ENCODE measurements around the gene IFNAR1.
"Not testable (repeated sequence)": the region's sequence is repeated elsewhere in the genome, so short reads cannot be mapped to it uniquely, and the experiment has no call there.

IFNAR1 gene

DNA sequence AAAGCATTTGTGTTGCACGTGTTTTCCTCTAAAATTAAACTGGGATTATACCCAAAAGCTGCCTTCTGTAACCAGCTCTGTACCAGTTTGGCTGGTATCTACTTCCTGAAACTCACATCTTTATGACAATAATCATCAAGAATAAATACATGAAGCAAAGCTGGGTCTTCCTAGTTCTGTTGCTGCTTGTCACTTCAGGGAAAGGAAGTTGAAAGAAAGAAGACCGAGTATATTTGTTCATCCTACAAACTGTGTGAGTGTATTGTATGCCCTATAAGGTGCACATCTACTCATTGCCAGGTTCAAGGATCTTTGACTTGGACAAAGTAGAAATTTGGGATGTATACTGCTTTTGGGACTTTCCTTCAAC, 49.3 kb downstream of the IFNAR1 start:
- in situ Hi-C loops (cut with HindIII; ENCODE audit: low sequenced_read_pairs): no loop called here

DNA sequence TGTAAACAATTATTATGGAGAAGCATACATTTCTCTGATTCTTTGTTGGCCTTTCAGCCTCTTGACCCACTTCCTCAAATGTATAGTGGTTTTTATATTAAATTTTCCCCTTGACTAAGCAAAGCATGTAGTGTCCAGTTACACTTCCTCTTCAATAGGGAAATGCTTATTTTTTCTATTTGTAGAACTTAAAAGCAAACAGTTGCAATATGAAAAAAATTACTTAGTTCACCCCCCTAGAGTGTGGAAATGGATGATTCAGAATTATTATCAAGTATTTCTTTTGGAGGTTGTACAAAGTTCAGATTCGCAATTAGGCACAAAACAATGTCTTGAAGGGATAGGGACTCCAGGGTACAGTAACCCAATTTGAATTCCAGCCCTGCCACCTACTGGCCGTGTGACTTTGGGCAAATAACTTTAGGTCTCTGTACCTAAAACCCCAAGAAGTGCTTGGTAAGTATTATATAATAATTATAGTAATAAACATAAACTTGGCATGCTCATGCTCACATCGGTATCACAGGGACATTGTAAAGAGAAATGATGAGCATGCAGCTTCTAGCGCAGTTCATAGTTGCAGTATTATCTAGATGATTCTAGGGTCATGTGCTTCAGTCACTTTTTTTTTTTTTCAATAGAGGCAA, 49.8 kb downstream of the IFNAR1 start:
- in situ Hi-C loops (cut with HindIII; ENCODE audit: low sequenced_read_pairs): no loop called here

DNA sequence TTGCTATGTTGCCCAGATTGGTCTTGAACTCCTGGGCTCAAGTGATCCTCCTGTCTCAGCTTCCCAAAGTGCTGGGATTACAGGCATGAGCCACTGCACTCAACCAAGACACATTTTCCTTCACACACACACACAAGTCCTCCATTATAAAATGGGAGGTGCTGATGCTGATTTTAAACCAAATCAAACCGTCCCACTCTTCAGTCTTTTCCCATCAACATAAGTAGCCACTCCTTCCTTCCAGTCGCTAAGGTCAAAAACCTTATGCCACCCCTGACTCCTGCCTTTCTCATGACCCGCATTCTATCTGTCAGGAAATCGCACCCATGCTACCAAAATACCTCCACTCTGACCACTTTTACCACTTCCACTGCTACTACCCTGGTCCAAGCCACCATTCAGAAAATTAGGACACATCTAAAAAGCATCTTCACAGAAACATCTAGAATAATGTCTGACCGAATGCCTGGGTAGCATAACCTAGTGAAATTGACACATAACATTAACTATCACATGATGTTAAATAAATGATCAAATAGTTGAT, 50.4 kb downstream of the IFNAR1 start:
- in situ Hi-C loops (cut with HindIII; ENCODE audit: low sequenced_read_pairs): no loop called here

GRCh38 chr21:33377221-33377920, 52.6 kb downstream of the IFNAR1 start:
- in situ Hi-C loops (cut with HindIII; ENCODE audit: low sequenced_read_pairs): no loop called here

GRCh38 chr21:33378081-33378480, 53.3 kb downstream of the IFNAR1 start:
- in situ Hi-C loops (cut with HindIII; ENCODE audit: low sequenced_read_pairs): no loop called here

DNA sequence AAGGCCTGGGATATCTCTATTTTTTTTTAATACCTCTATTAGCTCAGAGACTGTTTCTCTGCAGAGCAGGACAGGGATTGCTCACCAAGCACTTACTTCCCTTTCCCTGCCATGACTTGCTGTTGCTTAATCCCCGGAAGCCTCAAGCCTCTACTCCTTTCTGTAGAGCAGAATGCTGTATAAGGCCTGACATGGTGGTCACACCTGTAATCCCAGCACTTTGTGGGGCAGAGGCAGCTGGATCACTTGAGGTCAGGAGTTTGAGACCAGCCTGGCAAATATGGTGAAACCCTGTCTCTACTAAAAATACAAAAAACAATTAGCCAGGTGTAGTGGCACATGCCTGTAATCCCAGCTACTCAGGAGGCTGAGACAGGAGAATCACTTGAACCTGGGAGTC, 55.2 kb downstream of the IFNAR1 start:
- in situ Hi-C loops (cut with HindIII; ENCODE audit: low sequenced_read_pairs): not testable (repeated sequence)

GRCh38 chr21:33380483-33380998, 55.8 kb downstream of the IFNAR1 start:
- in situ Hi-C loops (cut with HindIII; ENCODE audit: low sequenced_read_pairs): no loop called here

DNA sequence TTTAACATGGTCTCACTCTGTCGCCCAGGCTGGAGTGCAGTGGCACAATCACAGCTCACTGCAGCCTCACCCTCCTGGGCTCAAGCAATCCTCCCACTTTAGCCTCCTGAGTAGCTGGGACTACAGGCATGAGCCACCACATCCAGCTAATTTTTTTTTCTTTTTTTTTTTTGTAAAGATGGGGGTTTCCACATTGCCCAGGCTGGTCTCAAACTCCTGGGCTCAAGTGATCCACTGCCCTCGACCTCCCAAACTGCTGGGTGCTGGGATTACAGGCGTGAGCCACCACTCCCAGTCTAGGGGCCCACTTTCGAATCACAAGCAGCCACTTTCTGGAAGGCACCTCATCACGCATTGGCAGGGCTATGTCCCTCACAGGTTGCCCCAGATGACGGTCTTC, 56.6 kb downstream of the IFNAR1 start:
- in situ Hi-C loops (cut with HindIII; ENCODE audit: low sequenced_read_pairs): not testable (repeated sequence)

DNA sequence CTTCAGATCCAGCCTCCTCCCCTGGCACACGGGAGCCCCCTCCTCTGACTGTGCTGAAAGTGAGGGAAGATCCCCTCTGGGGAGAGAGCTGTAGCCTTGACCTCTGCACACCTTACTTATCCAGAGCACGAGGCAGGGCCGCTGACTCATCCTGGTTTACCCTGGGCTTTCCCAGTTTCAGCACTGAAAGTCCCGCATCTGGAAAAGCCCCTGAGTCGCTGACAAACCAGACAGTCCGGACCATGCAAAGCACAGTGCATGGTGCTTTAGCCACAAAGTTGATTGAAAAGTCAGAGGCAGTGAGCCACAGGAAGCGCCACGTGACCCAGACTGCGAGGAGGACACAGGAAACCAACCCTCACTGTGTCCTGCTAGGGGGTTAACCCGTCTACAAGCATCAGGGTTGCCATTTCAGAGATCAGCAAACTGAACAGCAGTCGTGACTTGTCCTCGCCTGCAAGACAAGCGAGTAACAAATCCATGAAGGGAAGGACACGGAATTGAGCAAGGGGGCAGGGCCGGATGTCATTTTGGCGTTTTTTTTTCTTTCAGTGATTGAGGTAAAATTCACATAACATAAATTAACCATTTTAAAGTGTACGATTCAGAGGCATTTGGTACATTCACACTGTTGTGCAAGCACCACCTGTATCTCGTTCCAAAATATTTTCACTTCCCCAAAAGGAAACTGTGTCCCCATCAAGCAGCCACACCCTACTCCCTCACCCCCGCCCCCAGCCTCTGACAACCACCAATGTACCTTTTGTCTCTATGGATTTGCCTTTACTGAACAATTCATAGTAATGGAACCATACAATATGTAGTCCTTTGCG, 58.5 kb downstream of the IFNAR1 start:
- in situ Hi-C loops (cut with HindIII; ENCODE audit: low sequenced_read_pairs): no loop called here

- in situ Hi-C loops (cut with HindIII; ENCODE audit: low sequenced_read_pairs): no loop called here
Observed at GRCh38 chr21:33384841-33385331, 60.1 kb downstream of the IFNAR1 start.

DNA sequence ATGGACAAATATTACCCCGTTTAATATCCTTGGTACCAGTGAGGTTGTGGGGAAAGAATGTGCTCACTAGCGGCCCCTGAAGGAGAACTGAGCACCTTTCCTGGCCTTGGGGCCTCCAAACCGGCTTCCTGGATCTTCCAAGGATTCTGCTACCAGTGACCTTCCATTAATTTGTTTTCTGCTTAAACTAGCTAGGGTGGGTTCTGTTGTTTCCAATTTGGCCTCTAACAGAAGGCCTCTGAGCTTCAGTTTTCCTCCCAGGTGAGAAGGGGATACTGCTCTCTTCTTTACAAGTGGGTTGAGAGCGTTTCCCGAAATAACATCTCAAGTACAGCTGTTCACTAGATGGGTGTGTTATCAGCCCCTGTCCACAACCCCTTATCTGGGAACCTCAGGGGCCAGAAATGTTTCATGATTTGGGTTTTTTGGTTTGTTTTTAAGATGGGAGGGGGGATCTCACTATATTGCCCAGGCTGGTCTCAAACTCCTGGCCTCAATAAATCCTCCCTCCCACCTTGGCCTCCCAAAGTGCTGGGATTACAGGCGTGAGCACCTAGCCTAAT, 61.5 kb downstream of the IFNAR1 start:
- in situ Hi-C loops (cut with HindIII; ENCODE audit: low sequenced_read_pairs): no loop called here

DNA sequence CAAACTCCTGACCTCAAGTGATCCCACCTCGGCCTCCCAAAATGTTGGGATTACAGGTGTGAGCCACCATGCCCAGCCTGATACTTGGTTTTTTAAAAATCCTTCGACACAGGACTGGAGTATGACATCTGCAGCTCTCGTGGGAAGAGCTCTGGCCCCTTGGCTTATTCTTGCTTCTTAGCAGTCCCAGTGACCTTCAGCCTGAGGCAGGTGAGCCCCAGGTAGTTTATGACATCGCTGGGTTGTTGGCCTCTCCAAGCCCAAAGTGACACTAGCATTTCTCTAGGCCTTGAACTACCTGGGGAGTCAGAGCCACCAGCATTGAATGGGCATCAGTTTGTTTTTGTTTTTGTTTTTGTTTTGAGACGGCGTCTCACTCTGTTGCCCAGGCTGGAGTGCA, 62.5 kb downstream of the IFNAR1 start:
- in situ Hi-C loops (cut with HindIII; ENCODE audit: low sequenced_read_pairs): no loop called here

DNA sequence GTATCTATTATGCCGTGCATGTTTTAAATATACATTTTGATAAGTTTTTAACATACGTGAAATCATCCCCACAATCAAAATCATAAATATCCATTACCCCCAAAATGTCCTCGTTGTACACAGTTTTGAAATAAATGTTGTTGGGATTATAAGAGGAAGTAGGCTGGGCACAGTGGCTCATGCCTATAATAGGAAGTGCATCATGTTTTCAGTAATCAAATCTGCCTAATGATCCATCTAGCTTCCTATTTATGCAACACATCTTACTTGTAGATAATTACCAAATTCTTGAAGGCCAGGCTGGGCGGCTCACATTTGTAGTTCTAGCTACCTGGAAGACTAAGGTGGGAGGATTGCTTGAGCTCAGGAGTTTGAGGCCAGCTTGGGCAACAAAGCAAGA, 63.4 kb downstream of the IFNAR1 start:
- in situ Hi-C loops (cut with HindIII; ENCODE audit: low sequenced_read_pairs): no loop called here

DNA sequence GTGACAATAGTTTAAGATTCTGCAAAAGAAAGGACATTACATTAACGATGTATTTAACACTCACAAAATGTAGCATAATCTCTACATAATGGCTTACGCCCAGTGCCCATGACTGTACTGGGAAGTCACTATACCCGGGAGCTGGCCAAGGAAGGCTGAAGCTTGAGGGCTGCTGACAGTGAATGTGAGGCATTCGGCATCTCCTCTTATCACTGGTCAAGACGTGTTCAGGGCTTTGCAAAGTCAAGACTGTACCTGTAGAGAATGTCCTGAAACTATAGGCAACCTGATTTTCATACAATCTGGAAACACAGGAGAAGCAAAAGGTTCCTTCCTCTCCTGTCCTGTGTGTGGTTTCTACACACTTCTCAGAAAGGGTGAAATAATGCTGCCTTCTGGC, 65.7 kb downstream of the IFNAR1 start:
- in situ Hi-C loops (cut with HindIII; ENCODE audit: low sequenced_read_pairs): no loop called here

DNA sequence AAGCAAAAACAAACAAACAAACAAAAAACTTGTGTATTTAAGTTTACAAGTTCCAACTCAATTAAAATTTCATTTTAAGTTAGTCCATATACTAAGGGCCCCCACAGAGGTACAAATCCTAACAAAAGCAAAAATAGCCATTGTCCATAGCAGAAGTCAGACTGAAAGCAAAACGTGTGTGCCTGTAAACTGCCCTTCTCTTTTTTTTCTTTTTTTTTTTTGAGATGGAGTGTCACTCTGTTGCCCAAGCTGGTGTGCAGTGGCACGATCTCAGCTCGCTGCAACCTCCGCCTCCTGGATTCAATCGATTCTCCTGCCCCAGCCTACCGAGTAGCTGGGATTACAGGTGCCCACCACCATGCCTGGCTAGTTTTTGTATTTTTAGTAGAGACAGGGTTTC, 66.9 kb downstream of the IFNAR1 start:
- in situ Hi-C loops (cut with HindIII; ENCODE audit: low sequenced_read_pairs): no loop called here

DNA sequence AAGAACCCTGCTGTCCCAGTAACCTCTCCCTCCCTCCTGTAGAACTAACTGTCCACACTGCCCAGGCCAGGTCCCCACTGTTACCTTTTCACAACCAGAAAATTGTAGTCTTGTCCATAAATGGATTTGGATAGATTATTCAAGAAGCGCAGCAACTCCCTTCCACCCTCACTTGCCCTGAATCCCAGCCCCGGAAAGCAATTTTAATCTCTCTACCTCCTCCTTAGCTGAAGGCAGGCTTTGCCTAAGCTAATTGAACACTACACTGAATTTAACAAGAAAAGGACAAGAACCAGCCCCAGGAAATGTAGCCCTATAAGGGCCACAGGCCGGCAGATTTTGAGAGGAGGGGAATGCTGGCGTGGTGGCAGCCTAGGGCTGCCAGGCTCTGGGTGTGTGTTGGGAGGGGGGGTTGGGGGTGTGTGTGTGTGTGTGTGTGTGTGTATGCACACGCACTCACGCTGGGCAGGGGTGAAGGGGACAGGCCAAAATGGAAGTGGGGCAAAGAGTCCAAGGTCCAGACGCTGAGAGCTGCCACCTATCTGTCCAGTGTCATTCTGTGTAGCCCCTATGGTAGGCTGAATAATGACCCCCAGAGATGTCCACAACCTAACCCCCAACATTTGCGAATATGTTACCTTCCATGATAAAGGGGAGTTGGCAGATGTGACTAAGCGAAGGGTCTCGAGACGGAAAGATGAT, 67.7 kb downstream of the IFNAR1 start:
- in situ Hi-C loops (cut with HindIII; ENCODE audit: low sequenced_read_pairs): no loop called here

DNA sequence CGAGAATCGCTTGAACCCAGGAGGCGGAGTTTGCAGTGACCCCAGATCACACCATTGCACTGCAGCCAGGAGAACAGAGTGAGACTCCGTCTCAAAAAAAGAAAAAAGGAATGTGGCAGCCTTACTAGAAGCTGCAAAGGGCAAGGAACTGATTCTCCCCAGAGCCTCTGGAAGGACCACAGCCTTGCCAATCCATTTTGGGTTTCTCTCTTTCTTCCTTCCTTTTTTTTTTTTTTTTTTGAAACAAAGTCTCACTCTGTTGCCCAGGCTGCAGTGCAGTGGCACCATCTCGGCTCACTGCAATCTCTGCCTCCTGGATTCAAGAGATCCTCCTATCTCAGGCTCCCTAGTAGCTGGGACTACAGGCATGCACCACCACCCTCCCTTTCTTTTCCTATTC, 68.6 kb downstream of the IFNAR1 start:
- in situ Hi-C loops (cut with HindIII; ENCODE audit: low sequenced_read_pairs): no loop called here

DNA sequence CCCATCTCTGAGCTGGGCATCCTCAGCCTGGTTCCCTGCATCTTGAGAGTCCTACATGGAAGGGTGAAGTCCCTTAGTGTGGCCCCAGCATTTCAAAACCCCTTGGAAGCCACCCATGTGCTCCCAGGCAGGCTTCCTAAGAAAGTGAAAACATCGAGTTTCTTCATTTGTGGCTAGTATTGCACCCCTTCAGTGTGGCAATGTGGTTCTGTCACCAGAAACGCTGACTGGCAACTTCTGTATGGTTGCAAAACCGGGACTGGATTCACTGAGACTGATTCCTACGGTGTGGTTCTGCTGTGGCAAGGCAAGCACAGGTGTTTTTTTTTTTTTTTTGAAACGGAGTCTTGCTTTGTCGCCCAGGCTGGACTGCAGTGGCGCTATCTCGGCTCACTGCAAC, 69.5 kb downstream of the IFNAR1 start:
- in situ Hi-C loops (cut with HindIII; ENCODE audit: low sequenced_read_pairs): no loop called here

- in situ Hi-C loops (cut with HindIII; ENCODE audit: low sequenced_read_pairs): no loop called here
Observed at GRCh38 chr21:33395891-33396331, 71.1 kb downstream of the IFNAR1 start.

GRCh38 chr21:33396436-33396835, 71.7 kb downstream of the IFNAR1 start:
- in situ Hi-C loops (cut with HindIII; ENCODE audit: low sequenced_read_pairs): no loop called here

Measured in DLD1 (cell line).